Activated CD4-positive, alpha-beta T cell treated with anti-CD3 and anti-CD28 coated beads, Interleukin-2, amount 50 U/mL, for 16 hours (primary cell): ENCODE measurements around the gene KIF13A.
A peak's percentile ranks its signal among the peaks of the same experiment; 100 is the strongest.
"Not testable (repeated sequence)": the region's sequence is repeated elsewhere in the genome, so short reads cannot be mapped to it uniquely, and the experiment has no call there.

Source experiments
- DNase-seq: peaks from one replicate; pipeline ENCODE4 v3.0.0-alpha.2; 2020

The KIF13A gene

DNA sequence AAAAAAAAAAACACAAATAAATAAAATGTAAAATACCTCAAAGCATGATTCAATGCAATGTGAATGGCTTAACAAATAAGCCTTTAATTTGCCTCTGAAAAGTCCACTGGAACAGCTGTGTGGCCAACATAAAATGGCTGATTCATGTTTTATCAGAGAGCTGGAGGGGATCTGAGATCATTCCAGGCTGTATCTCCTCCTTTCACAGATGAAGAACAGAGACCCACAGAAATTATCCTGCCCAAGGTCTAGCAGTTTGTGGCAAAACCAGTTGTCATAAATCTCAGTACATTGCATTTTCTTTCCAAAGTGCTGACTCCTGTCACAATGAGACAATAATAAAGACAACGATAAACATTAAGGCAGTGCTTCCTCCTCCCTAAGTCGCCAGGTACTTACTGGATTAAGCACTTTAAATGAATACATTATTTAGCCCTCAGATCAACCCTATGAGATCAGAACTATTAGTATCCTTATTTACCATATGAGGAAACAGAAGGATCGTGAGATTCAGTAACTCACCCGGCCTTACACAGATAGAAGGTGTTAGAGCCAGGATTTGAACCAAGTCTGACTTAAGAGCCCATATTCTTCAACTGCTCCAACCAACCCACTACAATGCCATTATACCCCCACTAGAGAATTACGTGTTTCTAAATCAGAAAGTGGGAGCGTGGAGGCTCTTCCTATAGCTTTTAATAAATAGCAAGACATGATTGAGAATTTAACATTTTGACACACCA is 118.3 kb downstream of the KIF13A start:
- DNase-seq, result no peak

DNA sequence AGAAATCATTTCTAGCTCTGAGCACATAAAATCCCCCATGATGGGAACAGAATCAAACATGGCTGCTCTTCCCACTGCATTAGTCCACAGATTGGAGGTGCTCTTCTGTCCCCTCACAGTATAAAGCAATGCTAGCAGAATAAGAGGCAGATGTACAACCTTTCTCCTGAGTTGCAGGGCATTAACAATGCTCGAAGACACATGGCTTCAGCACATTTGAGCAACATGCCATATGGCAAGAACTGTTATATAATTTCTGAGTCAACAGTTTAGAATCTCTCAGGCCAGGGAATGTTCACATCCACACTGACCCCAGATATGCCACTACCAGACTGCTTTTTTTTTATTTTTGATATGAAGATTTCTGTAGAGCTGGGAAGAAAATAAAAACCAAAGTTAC is 119.6 kb downstream of the KIF13A start:
- no peak for DNase-seq

DNA sequence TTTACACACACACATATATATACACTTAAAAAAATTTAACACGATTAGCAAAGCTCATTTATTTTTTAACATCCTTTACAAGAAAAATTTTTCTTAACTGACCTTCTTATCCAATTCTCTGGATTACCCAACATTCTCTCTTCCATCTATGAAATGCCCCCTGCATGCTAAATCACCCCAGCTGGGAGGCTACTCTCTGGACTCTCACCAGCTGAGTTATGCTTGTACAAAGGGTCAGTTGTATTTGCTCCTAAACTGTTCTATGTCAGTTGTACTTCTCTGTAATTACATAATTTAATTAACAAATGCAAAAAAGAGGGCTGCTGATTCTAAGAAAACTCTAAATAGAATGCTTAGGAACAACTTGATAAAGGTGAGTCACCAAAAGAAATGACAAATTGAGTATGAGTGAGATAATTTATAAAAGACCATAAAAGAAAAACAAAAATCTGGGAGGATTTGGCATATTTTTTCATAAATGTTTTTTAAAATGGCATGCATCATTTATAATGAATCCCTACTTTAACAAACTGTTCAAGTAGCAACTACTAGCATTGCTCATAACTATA is 120.5 kb downstream of the KIF13A start:
- DNase-seq, result no peak

DNA sequence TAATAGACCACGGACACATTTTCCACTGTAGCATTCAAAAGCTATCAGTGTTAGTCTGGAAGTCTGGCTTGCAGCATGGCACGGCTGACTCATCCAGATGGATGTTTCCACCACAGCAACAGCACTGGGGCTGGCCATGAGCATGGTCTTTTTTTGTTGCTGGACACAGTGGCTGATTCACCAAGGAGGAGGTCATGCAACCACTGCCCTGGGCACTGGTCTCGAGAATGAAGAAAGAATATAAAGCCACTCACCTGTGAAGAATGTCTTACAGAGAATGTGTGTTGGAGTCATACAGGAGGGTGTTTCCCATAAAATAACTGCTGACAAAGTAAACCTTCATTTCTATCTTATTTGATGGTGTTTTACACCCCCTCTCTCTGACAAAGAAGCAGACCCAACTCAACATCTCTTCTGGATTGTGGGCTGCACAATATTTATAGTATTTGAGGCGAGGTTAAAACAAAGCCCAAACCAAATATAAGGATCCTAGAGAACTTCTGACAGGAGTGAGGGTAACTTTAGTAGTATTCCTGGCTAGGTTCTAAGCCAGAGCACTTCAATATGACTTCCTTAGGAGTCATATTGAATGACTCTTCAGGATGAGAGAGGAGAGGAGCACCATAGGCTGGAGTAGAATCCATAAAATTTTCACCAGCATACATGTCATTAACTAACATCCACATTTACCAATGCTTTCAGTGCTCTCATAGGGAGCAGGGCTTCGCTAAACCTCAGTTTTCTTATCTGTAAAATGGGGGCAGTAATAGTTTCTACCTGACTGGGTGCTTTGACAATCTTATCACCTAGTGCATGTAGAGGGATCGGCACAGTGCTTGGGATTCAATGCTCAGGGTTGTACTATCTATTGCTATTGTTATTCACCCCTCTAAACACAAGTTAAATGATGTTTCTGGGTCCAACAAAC is 121.4 kb downstream of the KIF13A start:
- no peak for DNase-seq

DNA sequence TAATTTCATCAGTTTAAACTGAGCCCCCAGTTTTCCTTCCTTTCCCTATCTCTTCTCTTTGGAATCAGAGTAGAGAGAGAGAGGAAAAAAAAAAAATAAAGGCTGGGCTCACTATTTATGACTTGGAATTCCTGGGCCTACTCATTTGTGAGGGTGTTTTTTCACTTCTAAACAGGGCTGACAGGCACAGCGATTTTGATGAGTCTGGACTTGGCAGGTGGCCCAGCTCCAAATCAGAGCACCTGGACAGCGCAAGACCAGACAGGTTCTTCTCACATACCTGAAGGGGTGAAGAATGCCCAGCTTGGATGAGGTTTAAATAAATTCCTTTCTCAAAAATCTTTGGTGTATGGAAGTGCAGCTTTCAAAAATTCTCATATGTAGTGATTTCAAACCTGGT is 122.2 kb downstream of the KIF13A start:
- DNase-seq, result no peak

DNA sequence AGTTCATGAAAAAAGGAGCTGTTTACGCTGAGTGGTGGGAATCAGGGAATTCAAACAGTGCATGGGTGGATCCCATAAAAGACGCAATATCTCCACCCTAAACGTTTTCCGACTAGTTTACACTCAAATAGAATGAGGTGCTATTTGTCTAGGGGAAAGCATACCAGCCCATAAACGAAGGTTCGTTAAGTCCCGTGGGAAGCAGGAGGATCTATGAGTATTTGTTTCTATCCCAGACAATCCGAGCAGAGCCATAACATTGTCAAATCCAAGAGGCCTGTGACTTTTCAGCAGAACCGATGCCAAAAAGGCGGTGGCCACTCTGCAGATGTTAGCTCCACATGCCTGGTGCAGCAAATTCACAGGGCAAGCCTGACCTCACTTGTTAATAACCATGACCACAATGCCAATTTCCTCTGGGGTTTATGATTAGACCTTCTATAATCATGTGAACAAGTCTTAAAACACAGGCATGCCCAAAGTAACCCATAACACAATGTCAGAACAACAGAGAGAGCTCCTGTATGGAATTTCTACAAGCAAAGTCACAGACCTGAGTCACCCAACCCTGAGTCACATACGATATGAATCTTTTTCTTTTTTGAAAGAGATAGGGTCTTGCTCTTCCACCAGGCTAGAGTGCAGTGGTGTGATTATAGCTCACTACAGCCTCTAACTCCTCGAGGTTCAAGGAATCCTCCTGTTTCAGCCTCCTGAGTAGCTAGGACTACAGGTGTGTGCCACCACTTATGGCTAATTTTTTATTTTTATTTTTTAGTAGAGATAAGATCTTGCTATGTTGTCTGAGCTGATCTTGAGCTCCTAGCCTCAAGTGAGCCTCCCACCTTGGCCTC is 123.3 kb downstream of the KIF13A start:
- no peak for DNase-seq

DNA sequence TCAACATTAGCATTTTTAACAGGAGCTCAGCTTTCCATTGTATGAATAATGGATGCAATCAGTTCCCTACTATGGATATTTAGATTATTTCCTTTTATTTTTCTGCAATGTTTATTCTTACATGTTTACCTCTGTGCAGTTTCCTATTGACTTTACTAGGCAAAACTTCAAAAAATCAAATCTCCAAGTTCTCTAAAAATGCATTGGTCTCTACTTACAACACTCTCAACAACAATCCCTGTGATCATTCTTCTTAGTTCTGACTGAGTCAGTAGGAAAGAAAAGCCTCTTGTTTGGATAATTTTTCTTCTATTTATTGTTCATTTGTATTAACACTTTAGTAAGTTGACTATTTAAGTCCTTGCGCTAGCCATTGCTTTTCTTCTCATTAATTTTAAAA is 126.1 kb downstream of the KIF13A start:
- no peak for DNase-seq

DNA sequence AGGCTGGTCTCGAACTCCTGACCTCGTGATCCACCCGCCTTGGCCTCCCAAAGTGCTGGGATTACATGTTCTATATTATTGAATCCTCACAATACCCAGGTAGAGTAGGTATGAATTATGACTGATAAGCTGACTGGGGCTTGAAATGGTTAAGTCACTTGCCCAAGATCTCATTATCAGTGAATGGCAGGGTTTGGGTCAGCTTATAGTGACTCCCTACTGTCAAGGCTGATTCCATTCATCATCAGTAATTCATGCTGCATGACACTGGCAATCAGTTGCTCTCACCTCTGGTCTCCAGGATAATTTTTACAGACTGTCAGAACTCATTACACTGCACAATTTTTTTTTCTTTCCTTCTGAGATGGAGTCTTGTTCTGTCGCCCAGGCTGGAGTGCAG is 127.6 kb downstream of the KIF13A start:
- DNase-seq, result no peak

DNA sequence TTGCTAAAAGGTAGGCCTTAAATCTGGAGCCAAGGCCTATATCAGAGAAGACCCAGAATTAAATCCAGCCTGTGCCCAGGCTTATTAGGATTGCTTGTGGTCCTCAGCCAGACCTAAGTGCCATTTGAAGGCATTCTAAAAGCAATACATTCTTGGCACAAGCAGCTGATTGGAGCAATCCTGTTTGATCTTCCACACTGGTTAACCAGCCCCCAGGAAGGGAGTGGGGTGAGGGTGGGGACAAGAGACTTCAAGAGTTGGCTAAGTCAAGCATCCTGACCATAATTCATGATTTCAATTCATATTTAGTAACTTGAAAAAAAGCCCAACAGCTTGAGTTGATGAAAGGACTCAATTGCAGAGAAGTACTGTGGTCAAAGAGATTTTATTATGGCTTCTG is 128.9 kb downstream of the KIF13A start:
- no peak for DNase-seq

DNA sequence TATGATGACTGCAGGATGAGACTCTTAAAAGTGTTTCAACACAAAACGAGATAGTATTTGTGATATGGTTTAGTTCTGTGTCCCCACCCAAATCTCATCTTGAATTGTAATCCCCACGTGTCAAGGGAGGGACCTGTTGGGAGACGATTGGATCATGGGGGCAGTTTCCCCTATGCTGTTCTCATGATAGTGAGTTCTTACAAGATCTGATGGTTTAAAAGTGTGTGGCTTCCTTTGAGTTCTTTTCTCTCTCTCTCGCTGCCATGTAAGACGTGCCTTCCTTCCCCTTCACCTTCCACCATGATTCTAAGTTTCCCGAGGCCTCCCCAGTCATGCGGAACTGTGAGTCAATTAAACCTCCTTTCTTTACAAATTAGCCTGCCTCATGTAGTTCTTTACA is 130.2 kb downstream of the KIF13A start:
- not testable (repeated sequence) for DNase-seq

DNA sequence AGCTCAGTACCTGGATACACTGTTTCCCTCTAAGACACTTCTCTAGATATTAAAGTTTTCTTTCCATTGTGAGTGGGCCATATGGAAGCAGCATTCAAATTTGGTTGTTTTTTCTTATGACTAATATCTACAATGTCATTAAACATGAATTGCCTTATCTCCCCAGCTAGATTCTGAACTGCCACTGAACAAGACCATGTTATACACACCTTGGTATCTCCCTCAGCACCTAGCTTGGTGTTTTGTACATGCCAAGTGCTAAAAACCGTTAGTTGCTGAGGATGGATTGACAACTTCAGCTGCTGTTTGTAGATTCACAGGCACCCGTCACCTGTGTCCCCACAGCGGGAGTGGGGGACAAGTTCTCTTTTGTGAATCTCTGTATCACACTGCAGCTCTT is 131.1 kb downstream of the KIF13A start:
- no peak for DNase-seq

DNA sequence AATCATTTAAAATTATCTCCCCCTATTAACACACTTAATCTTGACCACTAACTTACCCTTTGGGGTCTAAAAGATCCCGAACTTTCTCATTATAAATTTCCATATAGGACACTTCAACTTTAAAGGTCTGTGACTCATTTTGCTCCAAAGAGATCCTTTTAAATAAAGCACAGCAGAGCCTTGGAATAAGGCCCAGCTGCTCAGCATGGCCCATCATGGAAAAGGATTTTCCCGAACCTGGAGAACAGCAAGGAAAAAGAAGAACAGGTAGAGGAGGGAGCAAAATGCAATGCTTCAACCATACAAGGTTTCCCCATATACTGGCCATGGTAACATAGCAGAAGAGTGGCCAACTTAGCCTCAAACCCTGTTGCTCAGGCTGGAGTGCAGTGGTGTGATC is 132.1 kb downstream of the KIF13A start:
- DNase-seq, result no peak

DNA sequence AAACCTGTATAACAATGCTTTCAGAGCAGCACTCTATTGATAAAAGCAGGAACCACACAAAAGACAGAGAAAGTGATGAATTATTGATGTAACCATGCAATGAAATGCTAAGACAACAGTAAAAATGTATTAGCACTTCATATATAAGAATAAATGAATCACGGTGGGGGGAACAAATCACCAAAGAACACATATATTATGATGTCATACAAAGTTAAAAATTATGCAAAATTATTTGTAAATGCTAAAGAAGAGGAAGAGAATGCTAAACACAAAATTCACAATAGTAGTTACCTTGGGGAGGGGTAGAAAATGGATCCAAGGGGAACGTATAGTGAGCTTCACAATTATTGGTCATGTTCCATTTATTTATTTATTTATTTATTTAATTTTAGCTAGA is 133.9 kb downstream of the KIF13A start:
- no peak for DNase-seq

DNA sequence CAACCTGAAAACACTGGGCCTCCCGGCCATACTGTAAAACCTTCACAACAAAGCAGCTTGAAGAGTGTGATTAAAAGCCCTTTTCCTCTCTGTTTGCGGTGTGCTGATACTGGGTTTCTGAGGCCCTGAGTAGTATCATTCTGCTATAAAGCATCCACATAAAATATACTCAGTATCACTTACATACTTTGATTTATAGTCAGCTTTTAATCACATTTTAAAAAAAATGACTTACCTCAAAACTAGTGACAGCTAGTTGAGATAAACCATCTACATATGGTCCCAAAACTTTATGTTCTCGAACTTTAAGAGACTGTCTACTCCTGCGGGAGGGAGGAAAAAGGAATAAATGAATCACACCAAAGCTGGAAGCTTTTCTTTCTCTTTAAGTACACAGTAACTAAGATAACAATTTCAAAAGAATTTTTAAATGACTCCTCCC is 135.7 kb downstream of the KIF13A start:
- DNase-seq, result no peak

DNA sequence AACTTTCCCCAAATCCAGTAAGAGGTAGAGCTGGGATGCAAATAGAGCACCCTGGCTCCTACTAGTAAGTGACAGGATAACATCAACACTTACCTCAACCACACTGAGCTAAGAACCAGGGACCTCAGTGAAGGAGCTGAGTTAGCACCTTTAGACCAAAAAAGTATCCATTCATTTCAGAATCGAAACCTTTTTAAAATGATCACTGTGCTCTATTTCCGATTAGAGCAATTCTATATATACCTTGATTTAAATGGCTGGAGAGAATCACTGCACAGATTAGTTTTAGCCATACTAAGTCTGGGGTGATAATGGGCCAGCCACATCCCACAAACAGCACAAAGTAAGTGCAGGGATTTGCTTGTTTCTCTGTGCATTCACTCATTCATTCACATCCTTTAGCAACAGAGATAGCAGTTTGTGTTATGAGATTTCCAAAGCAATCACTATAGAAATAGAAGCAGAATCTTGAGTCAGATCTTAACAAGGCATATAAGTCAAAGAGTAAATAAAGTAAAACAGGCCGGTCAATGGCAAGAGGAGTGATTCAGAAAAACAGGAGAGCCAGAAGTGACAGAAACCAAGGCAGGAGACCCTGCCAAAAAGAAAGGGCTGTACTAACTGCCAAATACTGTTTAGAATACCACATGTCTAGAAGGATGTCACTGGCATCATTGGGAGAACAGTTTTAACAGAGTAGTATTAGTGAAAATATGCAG is 136.3 kb downstream of the KIF13A start:
- peak; percentile 3 for DNase-seq

DNA sequence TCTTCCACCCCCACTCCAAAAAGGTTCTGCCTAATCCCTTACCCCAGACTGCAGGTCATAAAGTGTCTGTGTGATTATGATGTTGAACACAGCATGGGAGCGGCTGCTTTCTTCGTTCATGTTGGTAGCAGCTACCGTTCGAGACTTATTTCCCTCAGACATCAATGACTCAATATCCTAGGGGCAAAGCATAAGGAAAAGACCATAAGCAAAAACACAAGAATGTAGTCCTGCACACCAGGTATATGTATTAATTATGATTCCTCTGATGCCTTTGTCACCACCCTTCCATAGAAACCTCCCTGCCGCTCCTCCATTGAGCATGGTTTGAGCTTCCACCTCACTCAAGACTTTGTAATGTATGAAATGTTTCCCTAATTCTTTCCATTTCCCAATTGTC is 137.2 kb downstream of the KIF13A start:
- no peak for DNase-seq

DNA sequence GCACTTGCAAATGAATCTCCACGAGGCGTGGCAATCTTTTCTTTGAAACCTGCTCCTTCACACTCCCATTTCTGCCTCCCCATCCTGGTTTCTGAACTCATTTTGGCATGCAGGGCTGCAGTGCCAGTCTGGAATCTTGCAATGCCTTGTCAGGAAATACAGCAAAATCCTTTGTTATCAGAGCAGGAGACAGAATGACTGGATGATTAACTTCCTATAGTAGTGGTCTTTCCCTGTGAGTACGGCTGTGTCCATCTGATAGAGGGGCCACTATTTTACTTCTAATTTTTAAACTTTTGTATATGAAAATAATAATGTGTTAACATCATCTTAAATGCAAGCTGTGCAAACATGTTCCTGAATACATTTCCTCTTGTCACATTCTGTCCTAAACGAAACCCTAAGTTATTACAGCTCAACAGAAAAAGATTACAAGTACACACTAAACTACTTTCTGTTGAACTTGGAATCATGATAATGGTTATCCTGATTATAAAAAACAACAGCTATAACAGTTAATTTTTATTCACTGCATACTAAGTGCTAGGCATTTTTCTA is 140.2 kb downstream of the KIF13A start:
- no peak for DNase-seq

DNA sequence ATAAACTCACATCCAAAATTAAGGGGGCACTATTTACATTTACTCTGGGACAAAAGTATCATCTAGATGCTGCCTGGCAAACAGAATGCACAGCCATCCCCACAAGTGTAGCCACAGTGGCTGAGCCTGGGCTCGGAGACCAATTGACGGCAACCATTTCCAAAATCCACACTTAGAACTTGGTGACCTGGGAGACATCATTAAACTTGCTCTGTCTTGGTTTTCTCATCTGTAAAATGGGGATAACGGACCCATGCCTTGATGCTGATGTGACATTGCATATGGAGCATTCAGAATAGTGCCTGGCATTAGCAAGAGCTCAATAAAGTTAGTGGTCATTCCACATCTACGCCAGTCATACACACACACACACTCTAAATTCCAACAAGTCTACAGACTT is 140.7 kb downstream of the KIF13A start:
- DNase-seq, result no peak

DNA sequence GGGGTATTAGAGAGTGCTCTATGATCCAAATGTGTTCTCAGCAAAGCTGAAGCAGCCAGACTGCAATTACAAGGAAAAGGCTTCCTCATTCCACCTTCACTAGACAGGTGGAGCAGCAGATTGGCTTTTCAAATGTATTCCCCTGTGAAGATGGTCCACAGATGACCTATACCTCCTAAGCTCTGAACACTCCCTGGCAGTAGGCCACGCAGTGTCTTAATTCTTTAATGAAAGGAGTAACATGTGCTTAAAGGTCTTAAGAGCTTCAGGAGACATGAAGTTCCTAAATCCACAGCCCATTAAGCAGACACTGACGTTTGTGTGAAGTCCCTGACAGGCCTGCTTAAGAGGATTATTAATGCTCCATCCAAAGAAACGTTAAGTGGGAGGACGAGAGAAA is 141.8 kb downstream of the KIF13A start:
- no peak for DNase-seq

DNA sequence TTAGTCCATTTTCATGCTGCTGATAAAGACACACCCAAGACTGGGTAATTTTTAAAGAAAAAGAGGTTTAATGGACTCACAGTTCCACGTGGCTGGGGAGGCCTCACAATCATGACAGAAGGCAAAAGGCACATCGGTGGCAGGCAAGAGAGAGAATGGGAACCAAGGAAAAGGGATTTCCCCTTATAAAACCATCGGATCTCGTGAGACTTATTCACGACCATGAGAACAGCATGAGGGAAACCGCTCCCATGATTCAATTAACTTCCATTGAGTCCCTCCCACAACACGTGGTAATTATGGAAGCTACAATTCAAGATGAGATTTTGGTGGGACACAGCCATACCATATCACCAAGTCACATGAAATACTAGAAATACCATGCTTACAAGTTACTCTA is 142.5 kb downstream of the KIF13A start:
- not testable (repeated sequence) for DNase-seq

DNA sequence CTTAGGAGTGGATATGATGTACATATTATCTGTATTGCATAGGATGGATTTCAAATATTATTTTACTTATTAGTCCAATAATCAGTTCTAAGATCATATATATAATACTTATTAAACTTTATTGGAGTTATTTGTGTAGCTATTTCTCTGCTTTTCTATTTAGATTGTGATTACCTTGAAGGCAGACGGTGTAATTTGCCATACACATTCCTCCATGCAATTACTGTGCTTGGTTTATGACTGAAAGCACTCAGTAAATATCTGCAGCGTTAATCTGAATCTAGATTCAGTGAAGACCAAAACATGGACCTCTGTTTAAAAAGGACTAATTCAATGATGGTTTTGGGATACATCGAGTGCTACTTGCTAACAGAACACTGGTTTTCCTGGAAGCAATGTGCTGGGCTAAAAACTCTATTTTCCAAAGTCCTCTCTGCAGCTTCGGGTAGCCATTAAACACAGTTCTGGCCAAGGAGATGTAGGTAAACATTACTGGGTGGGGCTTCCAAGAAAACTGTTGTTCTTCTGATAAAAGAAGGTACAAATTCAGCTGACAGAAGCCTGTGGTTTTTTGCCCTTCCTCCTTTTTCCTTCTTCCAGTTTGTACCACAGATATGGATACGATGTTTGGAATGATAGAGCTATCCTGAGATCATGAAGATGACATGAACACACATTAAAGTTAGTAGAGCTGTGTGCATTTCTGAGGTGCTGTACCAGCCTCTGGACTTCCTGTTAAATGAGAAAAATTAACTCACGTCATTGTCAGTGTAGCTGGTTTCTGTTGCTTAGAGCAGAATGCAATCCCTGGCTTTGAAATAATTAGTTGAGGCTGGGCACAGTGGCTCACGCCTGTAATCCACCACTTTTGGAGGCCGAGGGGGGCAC is 144.3 kb downstream of the KIF13A start:
- DNase-seq, result no peak
